Aorta (tissue), 5 donors: ENCODE measurements around the gene MYO1D. TPM values are rescaled to one million over a fixed set of nuclear protein-coding genes. Genes with fewer than 3 reads are reported as not detected.

Experiments used
- ATAC-seq: fragments of 200-7000 bp; cut with Tn5 transposase; one replicate; pipeline ENCODE4 v1.9.1; 2022; ENCODE audit warnings: moderate library complexity; ENCODE audit not compliant: low FRiP score
- DNase-seq, 2 donors: peaks; one replicate each; pipeline ENCODE4 v3.0.0-alpha.2; 2020
- H3K27ac ChIP-seq, 2 donors: one replicate each; pipeline ENCODE4 v1.5.1; 2013; ENCODE audit warnings: low read length in 2 of 2, mild to moderate bottlenecking in 2 of 2, moderate library complexity in 2 of 2, control low read depth in 1 of 2, inconsistent platforms in 1 of 2, low read depth in 1 of 2
- H3K27me3 ChIP-seq, 2 donors: one replicate each; pipeline ENCODE4 v1.6.1; 2013; ENCODE audit warnings: control low read depth in 1 of 2, low read length in 1 of 2, mild to moderate bottlenecking in 1 of 2, moderate library complexity in 1 of 2; ENCODE audit not compliant: insufficient read depth in 2 of 2, control insufficient read depth in 1 of 2
- H3K36me3 ChIP-seq, 2 donors: one replicate each; pipeline ENCODE4 v1.6.1; 2013; ENCODE audit warnings: control low read depth in 1 of 2, low read length in 1 of 2, mild to moderate bottlenecking in 1 of 2; ENCODE audit not compliant: insufficient read depth in 2 of 2, control insufficient read depth in 1 of 2
- H3K4me1 ChIP-seq, 2 donors: one replicate each; pipeline ENCODE4 v1.6.1; 2013; ENCODE audit warnings: low read length in 2 of 2, control low read depth in 1 of 2, mild to moderate bottlenecking in 1 of 2, moderate library complexity in 1 of 2; ENCODE audit not compliant: insufficient read depth in 2 of 2, control insufficient read depth in 1 of 2
- H3K4me3 ChIP-seq, 2 donors: one replicate each; pipeline ENCODE4 v1.5.1; 2013; ENCODE audit warnings: low read length in 2 of 2, control low read depth in 1 of 2, mild to moderate bottlenecking in 1 of 2
- H3K9me3 ChIP-seq: one replicate; pipeline ENCODE4 v1.6.1; 2013; ENCODE audit warnings: mild to moderate bottlenecking, low read length; ENCODE audit not compliant: control insufficient read depth
- WGBS, 2 donors: extraction: QIAGEN DNeasy Blood & Tissue Kit; methylation state at CpG; one replicate each; pipeline ENCODE4 v1.1.7; 2013; 5-methylcytosine and 5-hydroxymethylcytosine counted together
- intact Hi-C, 2 donors: fragments of 100-400 bp; cut with DNase I; formaldehyde crosslinking; loops; one replicate each; pipeline versions ENCODE4 v1.14.2 to v1.15.0; 2022
- polyA plus RNA-seq, 2 donors: library from polyadenylated mRNA; stranded (reverse); fragments of 200-250 nt; gene quantifications; one replicate each; pipeline ENCODE4 v1.2.3, GENCODE V29; 2013
- total RNA-seq, 2 donors: library from RNA; stranded (reverse); fragmentation: NEBNext Ultra II Directional; extraction: Animal tissue kit (Norgen Biotek cat#: 25700); gene quantifications; one replicate each; pipeline ENCODE4 v1.2.1, GENCODE V29; 2021
- donor health status: healthy with polysubstance abuse.
- donor health status: Bipolar disorder and iron deficiency.
- donor health status: DM: no; HTN: no; CAD: no.
- donor health status: DM: no; HTN: no; CAD: no.
- donor health status: DM: yes; HTN: yes; CAD: no.

MYO1D gene
- total and polyA plus RNA-seq, 4 donors, result 62.5 to 358 (median 164) TPM

GRCh38 chr17:32481193-32481592 is 395.7 kb downstream of the MYO1D start:
- DNase-seq (no peak), ATAC-seq (no peak)
- 81 to 82% methylated on average over 8 of the region's 8 CpGs for WGBS, 2 donors
- no peaks in the 10 kb centered on the region for H3K4me1 ChIP-seq
- intact Hi-C loops, result loop anchor here (5.0 to 10.0 kb wide), 4 partner anchors 271 to 514 kb away; partner anchors contain the start of gene SPACA3 (in 1 of the 2)
- H3K27me3 ChIP-seq, result no peaks in the 10 kb centered on the region
- no peak overlapping the region for H3K27ac ChIP-seq
- peaks cover 7 to 18% of the 10 kb centered on the region in 2 donors for H3K36me3 ChIP-seq
- H3K9me3 ChIP-seq, result no peaks in the 10 kb centered on the region
- no peak overlapping the region for H3K4me3 ChIP-seq

- no peaks in the 10 kb centered on the region for H3K9me3 ChIP-seq
- no peaks in the 10 kb centered on the region for H3K27me3 ChIP-seq
- H3K4me3 ChIP-seq, result no peak overlapping the region
- ATAC-seq (no peak), DNase-seq (no peak)
- H3K27ac ChIP-seq, result no peak overlapping the region
- no peaks in the 10 kb centered on the region for H3K4me1 ChIP-seq
- H3K36me3 ChIP-seq, result peaks cover 10 to 20% of the 10 kb centered on the region in 2 donors
- intact Hi-C loops, result no loop called here
- WGBS, 2 donors, result 63 to 67% methylated on average over 5 of the region's 5 CpGs
These were observed 397.8 kb downstream of the MYO1D start for GRCh38 chr17:32479074-32479617.

- no peak for ATAC-seq
- intact Hi-C loops, result no loop called here
- no peak for DNase-seq
- Histone ChIP-seq H3K36me3 (peaks cover 10 to 23% of the 10 kb centered on the region in 2 donors), H3K27me3 (no peaks in the 10 kb centered on the region), H3K4me1 (no peaks in the 10 kb centered on the region), H3K4me3 (no peak overlapping the region), H3K27ac (no peak overlapping the region), H3K9me3 (no peaks in the 10 kb centered on the region)
- 92 to 93% methylated on average over 8 of the region's 8 CpGs for WGBS, 2 donors
These were observed 399.7 kb downstream of the MYO1D start for GRCh38 chr17:32477220-32477619.

- Histone ChIP-seq H3K4me3 (no peak overlapping the region), H3K36me3 (peaks cover 13 to 27% of the 10 kb centered on the region in 2 donors), H3K9me3 (no peaks in the 10 kb centered on the region), H3K4me1 (no peaks in the 10 kb centered on the region), H3K27ac (no peak overlapping the region), H3K27me3 (no peaks in the 10 kb centered on the region)
- DNase-seq, result no peak
- 90 to 91% methylated on average over 3 of the region's 3 CpGs for WGBS, 2 donors
- intact Hi-C loops, result no loop called here
- no peak for ATAC-seq
These were observed 401.7 kb downstream of the MYO1D start for GRCh38 chr17:32475258-32475657.

DNA sequence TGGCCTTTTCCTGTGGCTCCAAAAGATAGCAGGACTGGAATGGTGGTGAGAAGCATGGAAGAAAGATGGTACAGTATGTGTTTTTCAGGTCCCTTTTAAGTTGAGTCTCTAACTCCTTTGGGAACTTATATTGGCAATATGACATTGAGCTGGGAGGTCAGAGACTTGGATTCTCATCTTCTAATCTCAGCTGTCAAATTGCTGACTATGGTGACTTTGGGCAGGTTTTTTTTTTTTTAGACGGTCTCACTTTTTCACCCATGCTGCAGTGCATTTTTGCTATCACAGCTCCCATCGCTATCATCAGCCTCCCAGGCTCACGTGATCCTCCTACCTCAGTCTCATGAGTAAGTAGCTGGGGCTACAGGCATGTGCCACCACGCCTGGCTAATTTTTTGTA is 405.3 kb downstream of the MYO1D start:
- WGBS, 2 donors, result 87 to 93% methylated on average over 4 of the region's 4 CpGs
- no peaks in the 10 kb centered on the region for H3K27me3 ChIP-seq
- H3K4me1 ChIP-seq, result no peaks in the 10 kb centered on the region
- peaks cover 10 to 20% of the 10 kb centered on the region in 2 donors for H3K36me3 ChIP-seq
- H3K4me3 ChIP-seq, result no peak overlapping the region
- ATAC-seq, result no peak
- no peak overlapping the region for H3K27ac ChIP-seq
- intact Hi-C loops, result no loop called here
- no peak for DNase-seq
- H3K9me3 ChIP-seq, result no peaks in the 10 kb centered on the region

DNA sequence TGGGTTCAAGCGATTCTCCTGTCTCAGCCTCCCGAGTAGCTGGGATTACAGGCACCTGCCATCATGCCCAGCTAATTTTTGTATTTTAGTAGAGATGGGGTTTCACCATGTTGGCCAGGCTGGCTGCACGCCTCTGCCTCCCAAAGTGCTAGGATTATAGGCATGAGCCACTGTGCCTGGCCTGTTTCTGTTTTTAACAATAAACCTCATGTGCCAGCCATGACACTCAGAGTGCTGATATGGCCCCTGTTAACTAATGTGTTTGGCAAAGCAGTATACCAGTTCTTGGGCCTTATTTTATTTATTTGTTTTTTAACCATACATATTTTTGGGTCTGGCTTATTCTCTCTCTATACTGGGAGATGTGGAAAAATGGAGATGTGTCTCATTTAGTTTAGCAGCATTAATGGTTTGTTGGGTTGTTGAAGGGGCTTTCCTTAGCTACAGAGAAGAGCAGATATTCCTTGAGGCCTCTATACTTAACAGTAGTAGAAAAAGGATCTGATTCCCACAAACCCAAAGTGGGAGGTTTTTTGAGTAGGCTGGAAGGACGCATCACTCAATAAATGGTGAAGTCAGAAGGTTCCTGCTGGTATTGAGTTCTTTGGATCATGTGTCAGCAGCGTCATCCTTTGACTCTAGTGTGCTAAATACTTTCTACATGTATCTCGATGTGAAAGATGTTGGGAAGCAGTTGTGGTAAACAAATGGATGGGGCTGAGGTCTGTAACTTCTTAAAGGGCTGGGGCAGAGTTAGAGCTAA is 406.3 kb downstream of the MYO1D start:
- intact Hi-C loops, result no loop called here
- no peak overlapping the region for H3K27ac ChIP-seq
- peaks cover 7 to 19% of the 10 kb centered on the region in 2 donors for H3K36me3 ChIP-seq
- DNase-seq (no peak), ATAC-seq (no peak)
- no peaks in the 10 kb centered on the region for H3K9me3 ChIP-seq
- 92 to 96% methylated on average over 6 of the region's 6 CpGs for WGBS, 2 donors
- no peaks in the 10 kb centered on the region for H3K27me3 ChIP-seq
- H3K4me3 ChIP-seq, result no peak overlapping the region
- H3K4me1 ChIP-seq, result no peaks in the 10 kb centered on the region

DNA sequence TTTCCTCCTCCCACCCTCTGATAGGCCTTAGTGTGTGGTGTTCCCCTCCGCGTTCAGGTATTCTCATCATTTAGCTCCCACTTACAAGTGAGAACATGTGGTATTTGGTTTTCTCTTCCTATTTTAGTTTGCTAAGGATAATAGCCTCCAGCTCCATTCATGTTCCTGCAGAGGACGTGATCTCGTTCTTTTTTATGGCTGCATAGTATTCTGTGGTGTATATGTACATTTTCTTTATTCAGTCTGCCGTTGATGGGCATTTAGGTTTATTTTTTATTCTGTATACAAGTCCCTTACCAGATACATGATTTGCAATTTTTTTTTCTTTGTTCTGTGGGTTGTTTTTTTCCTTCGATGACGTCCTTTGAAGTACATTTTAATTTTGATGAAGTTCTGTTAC is 409.0 kb downstream of the MYO1D start:
- Histone ChIP-seq H3K27ac (no peak overlapping the region), H3K36me3 (peaks cover 4 to 11% of the 10 kb centered on the region in 2 donors), H3K9me3 (no peaks in the 10 kb centered on the region), H3K27me3 (no peaks in the 10 kb centered on the region), H3K4me3 (no peak overlapping the region), H3K4me1 (no peaks in the 10 kb centered on the region)
- WGBS, 2 donors, result 96% methylated on average over 7 of the region's 7 CpGs
- DNase-seq (no peak), ATAC-seq (no peak)
- intact Hi-C loops, result no loop called here

- H3K4me3 ChIP-seq, result no peak overlapping the region
- intact Hi-C loops, result no loop called here
- no peak for DNase-seq
- H3K9me3 ChIP-seq, result no peaks in the 10 kb centered on the region
- WGBS, 2 donors, result 74 to 81% methylated on average over 1 of the region's 1 CpG
- H3K4me1 ChIP-seq, result no peaks in the 10 kb centered on the region
- no peaks in the 10 kb centered on the region for H3K27me3 ChIP-seq
- peaks cover 0 to 2% of the 10 kb centered on the region in 2 donors for H3K36me3 ChIP-seq
- no peak for ATAC-seq
- H3K27ac ChIP-seq, result no peak overlapping the region
These were observed 412.6 kb downstream of the MYO1D start for GRCh38 chr17:32464374-32464773.

DNA sequence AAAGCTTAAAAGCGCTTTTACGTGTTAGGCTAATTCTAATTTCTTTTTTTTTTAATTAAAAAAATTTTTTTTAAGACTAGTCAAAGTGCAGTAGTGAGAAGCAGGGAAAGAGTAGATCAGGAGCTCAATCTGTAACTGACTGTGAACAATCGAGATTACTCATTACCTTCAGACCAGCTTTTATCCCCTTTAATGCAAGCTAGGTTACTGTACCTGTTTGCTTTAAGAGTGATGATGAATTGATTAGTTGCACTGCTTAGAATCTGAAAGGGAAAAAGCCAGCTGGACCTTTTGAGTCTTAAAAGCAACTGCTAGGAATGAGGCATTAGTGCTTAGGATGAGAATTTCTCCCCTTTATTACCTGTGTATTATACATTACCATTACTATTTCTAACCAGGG is 413.6 kb downstream of the MYO1D start:
- Histone ChIP-seq H3K27me3 (no peaks in the 10 kb centered on the region), H3K36me3 (peaks cover 0 to 2% of the 10 kb centered on the region in 2 donors), H3K4me3 (no peak overlapping the region), H3K9me3 (no peaks in the 10 kb centered on the region), H3K4me1 (no peaks in the 10 kb centered on the region), H3K27ac (no peak overlapping the region)
- 88 to 89% methylated on average over 3 of the region's 3 CpGs for WGBS, 2 donors
- intact Hi-C loops, result no loop called here
- DNase-seq (no peak), ATAC-seq (no peak)
